B cell (primary cell): Measurements from ENCODE around the gene MAP3K14. TPM values are rescaled to one million over a fixed set of nuclear protein-coding genes. Genes with fewer than 3 reads are reported as not detected.

Experiments used
- ATAC-seq: fragments of 200-7000 bp; cut with Tn5 transposase; one replicate; pipeline ENCODE4 v1.10.0; 2021; ENCODE audit warnings: low read depth, mild to moderate bottlenecking, moderate number of reproducible peaks, moderate library complexity
- CTCF ChIA-PET: fragments of 350-600 bp; sonication (Branson Sonifier 250); formaldehyde crosslinking; loops from one replicate; lab custom pipeline; 2021; ENCODE audit warnings: antibody characterized with exemption, inconsistent platforms; lab: Charles Lee
- POLR2A ChIA-PET: fragments of 350-600 bp; sonication (Branson Sonifier 250); formaldehyde crosslinking; loops from one replicate; lab custom pipeline; 2021; ENCODE audit warnings: antibody characterized with exemption; lab: Charles Lee
- DNase-seq: peaks from one replicate; pipeline ENCODE4 v3.0.0; 2013
- H2AFZ ChIP-seq: 2 replicates; pipeline ENCODE4 v1.6.1; 2012; ENCODE audit warnings: mild to moderate bottlenecking, low read depth, low read length; ENCODE audit not compliant: insufficient read depth, poor library complexity, severe bottlenecking
- H3K27ac ChIP-seq, 2 donors: 1 replicate in 1 of 2; 2 replicates in 1 of 2; pipeline ENCODE4 v1.5.1; 2012 to 2013; ENCODE audit warnings: low read length in 2 of 2, mild to moderate bottlenecking in 2 of 2, moderate library complexity in 1 of 2
- H3K27me3 ChIP-seq, 4 experiments: fragments of 200-600 bp in 1 of 4; sonication (generic) in 1 of 4; replicated peaks in 1 of 4; 1 replicate in 2 of 4; 2 replicates in 2 of 4; pipeline versions ENCODE4 v1.6.1 to v1.7.0; 2013 to 2016; ENCODE audit warnings: low read length in 3 of 4, mild to moderate bottlenecking in 2 of 4, mixed read lengths in 1 of 4, moderate library complexity in 1 of 4; ENCODE audit not compliant: insufficient read depth in 4 of 4, control insufficient read depth in 3 of 4; ENCODE audit errors: control extremely low read depth in 1 of 4
- H3K36me3 ChIP-seq, 2 experiments: replicated peaks in 1 of 2; 1 replicate in 1 of 2; 2 replicates in 1 of 2; pipeline versions ENCODE4 v1.6.1 to v1.7.1; 2013; ENCODE audit warnings: low read length in 1 of 2; ENCODE audit not compliant: insufficient read depth in 2 of 2, control insufficient read depth in 1 of 2; ENCODE audit errors: control extremely low read depth in 1 of 2, extremely low read depth in 1 of 2
- H3K4me1 ChIP-seq, 2 donors: fragments of 200-600 bp in 1 of 2; sonication (generic) in 1 of 2; 1 replicate in 1 of 2; 2 replicates in 1 of 2; pipeline versions ENCODE4 v1.5.1 to v1.6.1; 2013 to 2017; ENCODE audit warnings: low read length in 2 of 2; ENCODE audit not compliant: control insufficient read depth in 2 of 2, insufficient read depth in 2 of 2
- H3K4me2 ChIP-seq: replicated peaks from 2 replicates; pipeline ENCODE3; 2012; ENCODE audit warnings: mild to moderate bottlenecking, low read depth, low read length; ENCODE audit not compliant: poor library complexity, severe bottlenecking
- H3K4me3 ChIP-seq, 5 experiments: fragments of 200-600 bp in 1 of 5; sonication (generic) in 1 of 5; 1 replicate in 3 of 5; 2 replicates in 2 of 5; pipeline versions ENCODE4 v1.5.1 to v1.7.0; 2011 to 2016; ENCODE audit warnings: low read length in 4 of 5, mild to moderate bottlenecking in 4 of 5, low read depth in 2 of 5, control low read depth in 1 of 5, moderate library complexity in 1 of 5; ENCODE audit not compliant: insufficient read depth in 1 of 5; ENCODE audit errors: control extremely low read depth in 1 of 5, extremely low read depth in 1 of 5
- H3K79me2 ChIP-seq: fragments of 200-600 bp; sonication (generic); one replicate; pipeline ENCODE4 v1.6.0; 2016; ENCODE audit warnings: low read length; ENCODE audit not compliant: control insufficient read depth, insufficient read depth
- H3K9ac ChIP-seq: fragments of 200-600 bp; sonication (generic); 2 replicates; pipeline ENCODE4 v1.6.1; 2017; ENCODE audit warnings: mild to moderate bottlenecking, low read length, moderate library complexity
- H3K9me3 ChIP-seq, 3 donors: one replicate each; pipeline versions ENCODE4 v1.6.1 to v1.7.1; 2013; ENCODE audit warnings: low read length in 2 of 3; ENCODE audit not compliant: control insufficient read depth in 2 of 3, insufficient read depth in 1 of 3; ENCODE audit errors: control extremely low read depth in 1 of 3
- H4K20me1 ChIP-seq: 2 replicates; pipeline ENCODE4 v1.6.0; 2012; ENCODE audit warnings: mild to moderate bottlenecking, low read length; ENCODE audit not compliant: insufficient read depth, control insufficient read depth, poor library complexity, severe bottlenecking
- H3K27ac Mint-ChIP-seq: one replicate; pipeline ENCODE4 v1.8.0; 2021; ENCODE audit warnings: mixed read lengths
- H3K27me3 Mint-ChIP-seq: one replicate; pipeline ENCODE4 v1.8.0; 2021; ENCODE audit warnings: mixed read lengths
- H3K4me1 Mint-ChIP-seq: one replicate; pipeline ENCODE4 v1.8.0; 2021; ENCODE audit warnings: mixed read lengths
- H3K4me3 Mint-ChIP-seq: one replicate; pipeline ENCODE4 v1.8.0; 2021; ENCODE audit warnings: mixed read lengths
- H3K9me3 Mint-ChIP-seq: one replicate; pipeline ENCODE4 v1.8.0; 2022; ENCODE audit warnings: mixed read lengths; ENCODE audit not compliant: insufficient read depth
- EZH2 ChIP-seq: IDR thresholded peaks from 2 replicates; pipeline ENCODE4 v1.6.1; 2012; ENCODE audit warnings: borderline replicate concordance, low read depth, mild to moderate bottlenecking, moderate library complexity, low read length; ENCODE audit not compliant: insufficient read depth, poor library complexity, severe bottlenecking
- WGBS: methylation state at CpG from one replicate; pipeline ENCODE4 v1.1.5; 2013; ENCODE audit warnings: missing lambda C conversion rate; ENCODE audit not compliant: insufficient coverage; 5-methylcytosine and 5-hydroxymethylcytosine counted together
- intact Hi-C: fragments of 100-400 bp; cut with micrococcal nuclease; formaldehyde crosslinking; loops from one replicate; pipeline ENCODE4 v1.10.0; 2022
- polyA plus RNA-seq: library from polyadenylated mRNA; depleted of rRNA; stranded (reverse); fragments of >200 nt; gene quantifications from 2 replicates; pipeline ENCODE4 v1.2.3, GENCODE V29; 2012
- total RNA-seq, 2 donors: library from RNA; stranded (reverse); fragments of 120-200 nt in 1 of 2; gene quantifications; 1 replicate in 1 of 2; 2 replicates in 1 of 2; pipeline versions ENCODE4 v1.2.3 to v1.2.4, GENCODE V29; 2013 to 2022
- TF ChIP-seq, protein P1 (sequence below): fragments of 200-600 bp; IDR thresholded peaks from one replicate; pipeline ENCODE4 v1.8.0; 2022; ENCODE audit warnings: antibody characterized with exemption, mild to moderate bottlenecking

Gene MAP3K14
- total and polyA plus RNA-seq, 2 donors (not counting 1 experiment from before 2014, with no cell fraction given), result 66.1 to 84.1 TPM

DNA sequence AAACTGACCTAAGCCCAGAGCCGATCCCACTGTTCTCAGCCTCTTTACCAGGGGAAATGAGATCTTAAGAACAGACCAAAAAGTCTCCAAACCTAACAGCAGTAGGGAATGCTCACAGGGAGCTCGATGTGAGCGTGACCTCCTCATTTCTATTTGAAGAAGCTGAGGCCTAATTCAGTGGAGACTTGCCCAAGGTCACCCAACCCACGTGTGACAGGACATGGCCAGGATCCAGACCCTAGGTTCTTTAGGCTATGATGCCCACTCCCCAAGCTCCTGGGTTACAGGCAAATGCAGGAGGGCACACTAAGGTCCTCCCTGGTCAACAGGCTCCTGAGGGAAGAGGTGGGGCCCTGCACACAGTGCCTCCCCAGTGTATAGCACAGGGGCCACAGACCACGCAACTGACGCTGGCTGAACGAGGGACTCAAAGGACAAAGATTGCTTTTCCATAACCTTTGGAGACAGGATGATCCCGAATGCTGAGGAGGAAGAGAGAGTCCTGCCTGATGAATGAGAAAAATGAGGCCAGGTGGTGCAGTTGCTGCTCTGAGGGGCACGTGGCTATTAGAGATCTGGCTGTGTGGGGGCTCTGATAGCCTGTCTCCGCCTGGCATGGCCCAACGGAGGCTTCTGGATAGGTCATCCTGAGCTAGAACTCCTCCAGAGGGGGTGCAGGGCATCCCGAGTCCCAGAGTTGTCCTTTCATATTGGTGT, 24.0 kb downstream of the MAP3K14 start:
- TF ChIP-seq EZH2, result no peak
- TF ChIP-seq, protein P1, sequence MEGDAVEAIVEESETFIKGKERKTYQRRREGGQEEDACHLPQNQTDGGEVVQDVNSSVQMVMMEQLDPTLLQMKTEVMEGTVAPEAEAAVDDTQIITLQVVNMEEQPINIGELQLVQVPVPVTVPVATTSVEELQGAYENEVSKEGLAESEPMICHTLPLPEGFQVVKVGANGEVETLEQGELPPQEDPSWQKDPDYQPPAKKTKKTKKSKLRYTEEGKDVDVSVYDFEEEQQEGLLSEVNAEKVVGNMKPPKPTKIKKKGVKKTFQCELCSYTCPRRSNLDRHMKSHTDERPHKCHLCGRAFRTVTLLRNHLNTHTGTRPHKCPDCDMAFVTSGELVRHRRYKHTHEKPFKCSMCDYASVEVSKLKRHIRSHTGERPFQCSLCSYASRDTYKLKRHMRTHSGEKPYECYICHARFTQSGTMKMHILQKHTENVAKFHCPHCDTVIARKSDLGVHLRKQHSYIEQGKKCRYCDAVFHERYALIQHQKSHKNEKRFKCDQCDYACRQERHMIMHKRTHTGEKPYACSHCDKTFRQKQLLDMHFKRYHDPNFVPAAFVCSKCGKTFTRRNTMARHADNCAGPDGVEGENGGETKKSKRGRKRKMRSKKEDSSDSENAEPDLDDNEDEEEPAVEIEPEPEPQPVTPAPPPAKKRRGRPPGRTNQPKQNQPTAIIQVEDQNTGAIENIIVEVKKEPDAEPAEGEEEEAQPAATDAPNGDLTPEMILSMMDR, result no peak
- H4K20me1 ChIP-seq, result peaks cover 84% of the 10 kb centered on the region
- CTCF ChIA-PET, result interaction anchor here (0.9 to 5.4 kb wide), 12 partner anchors 7 to 157 kb away, joined by 3 to 44 read pairs (median 4); partner anchors contain the start of genes ACBD4 and MAP3K14
- peaks cover 0 to 6% (median 0%) of the 10 kb centered on the region in 3 donors for H3K9me3 ChIP-seq
- no peak overlapping the region for H2AFZ ChIP-seq
- H3K4me1 Mint-ChIP-seq, result peaks cover 72% of the 10 kb centered on the region
- DNase-seq (no peak), ATAC-seq (no peak)
- H3K27me3 ChIP-seq, result no peaks in the 10 kb centered on the region
- H3K4me3 ChIP-seq, result no peak overlapping the region
- intact Hi-C loops, result no loop called here
- no peak overlapping the region for H3K27ac ChIP-seq
- 92% methylated on average over 12 of the region's 12 CpGs for WGBS
- peaks cover 94% of the 10 kb centered on the region for H3K79me2 ChIP-seq
- no peak overlapping the region for H3K9ac ChIP-seq
- peak overlapping the region; percentile 56 for H3K4me3 Mint-ChIP-seq
- POLR2A ChIA-PET, result interaction anchor here (0.6 to 0.9 kb wide), 3 partner anchors 18 to 336 kb away, joined by 3 to 5 read pairs (median 3); no protein-coding TSS in a partner anchor
- no peaks in the 10 kb centered on the region for H3K9me3 Mint-ChIP-seq
- H3K4me1 ChIP-seq, result peaks cover 69 to 78% of the 10 kb centered on the region in 2 donors
- H3K27me3 Mint-ChIP-seq, result no peaks in the 10 kb centered on the region
- H3K36me3 ChIP-seq, result peaks cover 3 to 53% of the 10 kb centered on the region in 2 experiments
- peak overlapping the region; percentile 86 for H3K27ac Mint-ChIP-seq
- no peak overlapping the region for H3K4me2 ChIP-seq
